ENCODE data around the gene FUT6.
"Not testable (repeated sequence)": the region's sequence is repeated elsewhere in the genome, so short reads cannot be mapped to it uniquely, and the experiment has no call there.

FUT6 gene, protein sequence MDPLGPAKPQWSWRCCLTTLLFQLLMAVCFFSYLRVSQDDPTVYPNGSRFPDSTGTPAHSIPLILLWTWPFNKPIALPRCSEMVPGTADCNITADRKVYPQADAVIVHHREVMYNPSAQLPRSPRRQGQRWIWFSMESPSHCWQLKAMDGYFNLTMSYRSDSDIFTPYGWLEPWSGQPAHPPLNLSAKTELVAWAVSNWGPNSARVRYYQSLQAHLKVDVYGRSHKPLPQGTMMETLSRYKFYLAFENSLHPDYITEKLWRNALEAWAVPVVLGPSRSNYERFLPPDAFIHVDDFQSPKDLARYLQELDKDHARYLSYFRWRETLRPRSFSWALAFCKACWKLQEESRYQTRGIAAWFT

DNA sequence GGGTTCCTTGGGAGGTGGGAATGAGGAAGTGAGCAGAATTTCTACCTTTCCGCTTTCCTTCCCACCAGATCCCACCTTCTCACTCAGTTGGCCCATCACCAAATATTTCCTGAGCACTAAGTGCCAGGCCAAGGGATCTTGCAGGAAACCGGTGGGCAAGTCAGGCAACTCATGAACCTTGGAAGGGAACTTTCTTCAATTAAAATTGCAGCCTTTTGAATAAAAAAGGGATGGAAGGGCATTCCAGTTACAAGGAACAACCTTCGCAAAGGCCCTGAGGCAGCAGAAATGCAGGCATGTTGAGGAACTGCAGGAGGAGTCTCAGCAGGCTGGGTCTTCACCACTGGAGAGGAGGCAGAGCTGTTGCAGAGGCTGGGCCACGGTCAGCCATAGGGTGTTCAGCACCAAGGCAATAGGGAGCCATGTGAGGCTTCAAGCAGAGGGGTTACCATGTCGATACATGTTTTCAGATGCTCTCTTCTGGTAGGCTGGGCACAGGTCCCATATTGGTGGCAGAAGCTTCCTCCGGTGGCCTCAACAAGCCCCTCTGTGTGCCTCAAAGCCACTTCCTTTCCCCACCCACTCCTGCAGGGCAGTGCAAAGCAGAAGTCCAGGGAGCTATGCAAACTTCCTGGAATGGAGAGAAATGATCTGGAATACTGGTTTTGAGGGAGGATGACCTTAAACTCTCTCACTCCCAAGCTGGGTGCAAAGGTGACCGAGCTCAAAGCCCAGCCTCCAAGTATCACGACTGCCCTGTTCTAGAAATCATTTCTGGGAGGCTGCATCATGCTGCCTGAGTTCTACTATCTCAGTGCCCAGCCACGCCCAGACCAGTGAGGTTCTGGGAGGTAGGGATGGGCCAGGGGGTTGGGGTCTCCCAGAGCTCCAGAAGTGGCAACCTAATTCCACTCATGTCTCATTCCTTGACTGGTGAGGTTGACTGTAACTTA lies at the start of gene FUT6:
Gene FUT6, minus strand, starts transcription at position 638 of the 953 bp plus-strand sequence. CDS start 7,135 bp downstream, outside the sequence.
- Mint-ChIP-seq H3K4me3 (no peak within 1 kb of the TSS), H3K36me3 (ENCODE audit: low read depth) (no peaks in the 10 kb centered on the region), H3K4me1 (peaks cover 16% of the 10 kb centered on the region), H3K9me3 (no peaks in the 10 kb centered on the region), H3K27me3 (ENCODE audit: low read depth, poor library complexity) (peaks cover 18% of the 10 kb centered on the region), H3K27ac (no peak within 1 kb of the TSS)
- TF ChIP-seq, protein P1, sequence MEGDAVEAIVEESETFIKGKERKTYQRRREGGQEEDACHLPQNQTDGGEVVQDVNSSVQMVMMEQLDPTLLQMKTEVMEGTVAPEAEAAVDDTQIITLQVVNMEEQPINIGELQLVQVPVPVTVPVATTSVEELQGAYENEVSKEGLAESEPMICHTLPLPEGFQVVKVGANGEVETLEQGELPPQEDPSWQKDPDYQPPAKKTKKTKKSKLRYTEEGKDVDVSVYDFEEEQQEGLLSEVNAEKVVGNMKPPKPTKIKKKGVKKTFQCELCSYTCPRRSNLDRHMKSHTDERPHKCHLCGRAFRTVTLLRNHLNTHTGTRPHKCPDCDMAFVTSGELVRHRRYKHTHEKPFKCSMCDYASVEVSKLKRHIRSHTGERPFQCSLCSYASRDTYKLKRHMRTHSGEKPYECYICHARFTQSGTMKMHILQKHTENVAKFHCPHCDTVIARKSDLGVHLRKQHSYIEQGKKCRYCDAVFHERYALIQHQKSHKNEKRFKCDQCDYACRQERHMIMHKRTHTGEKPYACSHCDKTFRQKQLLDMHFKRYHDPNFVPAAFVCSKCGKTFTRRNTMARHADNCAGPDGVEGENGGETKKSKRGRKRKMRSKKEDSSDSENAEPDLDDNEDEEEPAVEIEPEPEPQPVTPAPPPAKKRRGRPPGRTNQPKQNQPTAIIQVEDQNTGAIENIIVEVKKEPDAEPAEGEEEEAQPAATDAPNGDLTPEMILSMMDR (IDR thresholded peaks at IDR 0.05), result no peak
- DNase-seq, result no peak

DNA sequence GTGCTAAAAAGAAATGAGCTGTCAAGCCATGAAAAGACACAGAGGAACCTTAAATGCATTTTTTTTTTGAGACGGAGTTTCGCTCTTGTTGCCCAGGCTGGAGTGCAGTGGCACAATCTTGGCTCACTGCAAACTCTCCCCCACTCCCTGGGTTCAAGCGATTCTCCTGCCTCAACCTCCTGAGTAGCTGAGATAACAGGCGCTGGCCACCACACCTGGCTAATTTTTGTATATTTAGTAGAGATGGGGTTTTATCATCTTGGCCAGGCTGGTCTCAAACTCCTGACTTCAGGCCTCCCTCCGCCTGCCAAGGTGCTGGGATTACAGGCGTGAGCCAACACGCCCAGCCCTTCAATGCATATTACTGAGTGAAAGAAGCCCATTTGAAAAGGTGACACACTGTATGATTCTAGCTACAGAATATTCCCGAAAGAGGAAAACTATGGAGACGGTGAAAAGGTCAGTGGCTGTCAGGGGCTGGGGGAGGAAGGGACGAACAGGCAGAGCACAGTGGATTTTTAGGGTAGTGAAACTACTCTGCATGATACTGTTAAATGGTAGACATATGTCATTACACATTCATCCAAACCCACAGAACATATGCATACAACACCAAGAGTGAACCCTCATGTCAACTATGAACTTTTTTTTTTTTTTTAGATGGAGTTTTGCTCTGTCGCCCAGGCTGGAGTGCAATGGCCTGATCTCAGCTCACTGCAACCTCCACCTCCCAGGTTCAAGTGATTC lies 44.7 kb upstream of the FUT6 start:
- Mint-ChIP-seq H3K4me1 (peaks cover 43% of the 10 kb centered on the region), H3K27me3 (ENCODE audit: low read depth, poor library complexity) (peaks cover 20% of the 10 kb centered on the region)
- H3K36me3 Mint-ChIP-seq (ENCODE audit: low read depth); DNase-seq; H3K4me3 Mint-ChIP-seq; H3K27ac Mint-ChIP-seq; H3K9me3 Mint-ChIP-seq: not testable (repeated sequence)

DNA sequence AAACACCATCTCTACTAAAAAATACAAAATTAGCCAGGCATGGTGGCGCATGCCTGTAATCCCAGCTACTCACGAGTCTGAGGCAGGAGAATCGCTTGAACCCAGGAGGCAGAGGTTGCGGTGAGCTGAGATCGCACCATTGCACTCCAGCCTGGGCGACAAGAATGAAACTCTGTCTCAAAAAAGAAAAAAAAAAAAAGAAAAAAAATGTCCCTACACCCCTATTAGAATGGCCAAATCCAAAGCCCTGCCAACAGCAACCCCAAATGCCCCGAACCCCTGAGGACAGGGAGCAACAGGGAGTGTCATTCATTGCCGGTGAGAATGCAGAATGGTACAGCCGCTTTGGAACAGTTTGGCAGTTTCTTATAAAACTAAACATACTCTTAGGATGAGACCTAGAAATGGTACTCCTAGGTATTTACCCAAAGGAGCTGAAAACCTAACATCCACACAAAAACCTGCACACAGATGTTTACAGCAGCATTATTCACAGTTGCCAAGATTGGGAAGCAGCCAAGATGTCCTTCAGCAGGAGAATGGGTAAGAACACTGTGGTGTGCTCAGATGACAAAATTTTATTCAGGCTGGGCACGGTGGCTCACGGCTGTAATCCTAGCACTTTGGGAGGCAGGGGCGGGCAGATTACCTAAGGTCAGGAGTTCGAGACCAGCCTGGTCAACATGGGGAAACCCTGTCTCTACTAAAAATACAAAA lies 43.8 kb upstream of the FUT6 start:
- not testable (repeated sequence) for H3K36me3 Mint-ChIP-seq (ENCODE audit: low read depth); H3K9me3 Mint-ChIP-seq; DNase-seq; H3K27ac Mint-ChIP-seq; H3K4me3 Mint-ChIP-seq
- H3K27me3 Mint-ChIP-seq (ENCODE audit: low read depth, poor library complexity), result peaks cover 20% of the 10 kb centered on the region
- H3K4me1 Mint-ChIP-seq, result peaks cover 48% of the 10 kb centered on the region

DNA sequence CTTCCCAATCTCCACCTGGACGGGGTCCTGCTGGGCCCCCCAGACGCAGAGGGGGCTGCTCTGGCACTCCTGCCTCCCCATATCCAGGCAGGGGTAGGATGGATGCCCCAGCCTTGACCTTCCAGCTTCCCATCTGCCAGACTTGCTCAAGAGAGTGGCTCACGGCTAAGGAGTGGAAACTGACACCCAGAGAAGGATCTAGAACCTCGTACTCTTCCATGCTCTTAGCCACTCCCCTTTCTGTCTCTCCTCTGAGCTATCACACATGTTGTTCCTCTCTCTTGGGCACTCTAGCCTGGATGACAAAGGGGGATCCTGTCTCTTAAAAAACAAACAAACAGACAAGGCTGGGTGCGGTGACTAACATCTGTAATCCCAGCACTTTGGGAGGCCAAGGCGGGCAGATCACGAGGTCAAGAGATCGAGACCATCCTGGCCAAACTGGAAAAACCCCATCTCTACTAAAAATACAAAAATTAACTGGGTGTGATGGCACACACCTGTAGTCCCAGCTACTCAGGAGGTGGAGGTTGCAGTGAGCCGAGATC lies 43.0 kb upstream of the FUT6 start:
- DNase-seq, result no peak
- no peak overlapping the region for H3K4me3 Mint-ChIP-seq
- H3K27me3 Mint-ChIP-seq (ENCODE audit: low read depth, poor library complexity), result peaks cover 20% of the 10 kb centered on the region
- TF ChIP-seq, protein P1 (IDR thresholded peaks at IDR 0.05), result no peak
- no peak overlapping the region for H3K27ac Mint-ChIP-seq
- no peaks in the 10 kb centered on the region for H3K36me3 Mint-ChIP-seq (ENCODE audit: low read depth)
- peaks cover 3% of the 10 kb centered on the region for H3K9me3 Mint-ChIP-seq
- peaks cover 56% of the 10 kb centered on the region for H3K4me1 Mint-ChIP-seq

DNA sequence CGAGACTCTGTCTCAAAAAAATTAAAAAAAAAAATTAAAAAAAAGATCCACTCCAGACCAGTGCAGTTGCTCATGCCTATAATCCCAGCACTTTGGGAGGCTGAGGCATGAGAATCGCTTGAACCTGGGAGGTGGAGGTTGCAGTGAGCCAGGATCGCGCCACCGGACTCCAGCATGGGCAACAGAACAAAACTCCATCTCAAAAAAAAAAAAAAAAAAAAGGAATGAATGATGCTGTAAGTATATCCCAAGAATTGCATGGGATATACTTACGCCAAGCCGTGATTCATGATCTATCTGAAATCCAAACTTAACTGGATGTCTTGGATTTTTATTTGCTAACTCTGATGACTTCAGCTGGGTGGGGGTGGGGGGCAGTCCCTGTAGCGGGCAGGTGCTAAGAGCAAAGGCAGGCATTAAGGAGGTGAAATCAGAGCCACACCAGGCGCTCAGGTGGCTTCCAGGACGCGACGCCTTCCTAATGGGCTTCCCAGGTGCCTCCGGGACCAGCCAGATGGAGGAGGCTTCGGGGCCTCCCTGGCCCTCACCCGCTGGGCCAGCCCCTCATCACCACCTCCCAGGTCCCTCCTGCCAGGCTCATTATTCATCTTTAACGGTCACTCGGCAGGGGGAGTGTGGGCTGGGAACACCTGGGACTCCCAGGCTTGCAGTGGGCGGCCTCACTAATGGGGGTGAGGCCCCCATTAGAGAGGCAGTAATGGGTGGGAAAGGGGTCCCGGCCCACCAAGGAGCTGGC lies 42.2 kb upstream of the FUT6 start:
- Mint-ChIP-seq H3K4me3 (no peak overlapping the region), H3K27me3 (ENCODE audit: low read depth, poor library complexity) (peaks cover 18% of the 10 kb centered on the region), H3K36me3 (ENCODE audit: low read depth) (no peaks in the 10 kb centered on the region), H3K9me3 (peaks cover 3% of the 10 kb centered on the region), H3K4me1 (peaks cover 58% of the 10 kb centered on the region), H3K27ac (no peak overlapping the region)
- no peak for DNase-seq
- TF ChIP-seq, protein P1 (IDR thresholded peaks at IDR 0.05), result no peak

Measured in nephron progenitor cell (in vitro differentiated cells).